DOHH2 (cell line): ENCODE results near the gene ASIC3.

Source experiments
- H3F3A ChIP-seq: fragments of 200-600 bp; sonication (generic), shearing (Covaris generic); 2 replicates; pipeline ENCODE4 v1.6.0; 2016; ENCODE audit warnings: antibody characterized with exemption, mild to moderate bottlenecking; ENCODE audit not compliant: control insufficient read depth, insufficient read depth
- H3K27ac ChIP-seq: fragments of 200-600 bp; sonication (generic); 2 replicates; pipeline ENCODE4 v1.5.1; 2014; ENCODE audit warnings: low read depth, mild to moderate bottlenecking, low read length, moderate library complexity
- H3K27me3 ChIP-seq: fragments of 200-600 bp; sonication (generic); 2 replicates; pipeline ENCODE4 v1.6.1; 2014; ENCODE audit warnings: mild to moderate bottlenecking, low read length, mixed read lengths; ENCODE audit not compliant: control insufficient read depth
- H3K36me3 ChIP-seq: fragments of 200-600 bp; sonication (generic); 2 replicates; pipeline ENCODE4 v1.6.1; 2014; ENCODE audit warnings: mild to moderate bottlenecking, low read length, moderate library complexity, mixed read lengths; ENCODE audit not compliant: control insufficient read depth
- H3K4me1 ChIP-seq: fragments of 200-600 bp; sonication (generic); 2 replicates; pipeline ENCODE4 v1.6.1; 2014; ENCODE audit warnings: mild to moderate bottlenecking, low read length, mixed read lengths; ENCODE audit not compliant: control insufficient read depth
- H3K4me2 ChIP-seq: fragments of 200-600 bp; sonication (generic); 2 replicates; pipeline ENCODE4 v1.6.0; 2014; ENCODE audit warnings: mild to moderate bottlenecking, low read length, moderate library complexity
- H3K4me3 ChIP-seq: fragments of 200-600 bp; sonication (generic); 2 replicates; pipeline ENCODE4 v1.5.1; 2014; ENCODE audit warnings: mild to moderate bottlenecking, low read length, mixed read lengths
- H3K79me2 ChIP-seq: fragments of 200-600 bp; sonication (generic); 2 replicates; pipeline ENCODE4 v1.6.1; 2014; ENCODE audit warnings: mild to moderate bottlenecking, low read length, mixed read lengths; ENCODE audit not compliant: control insufficient read depth
- H3K9me2 ChIP-seq: fragments of 200-600 bp; sonication (generic); replicated peaks from 2 replicates; pipeline ENCODE4 v1.6.1; 2014; ENCODE audit warnings: mild to moderate bottlenecking, low read length, mixed read lengths; ENCODE audit not compliant: control insufficient read depth
- H3K9me3 ChIP-seq: fragments of 200-600 bp; sonication (generic); 2 replicates; pipeline ENCODE4 v1.6.1; 2014; ENCODE audit warnings: antibody characterized with exemption, low read length, mixed read lengths; ENCODE audit not compliant: control insufficient read depth, insufficient read depth
- H4K20me1 ChIP-seq: fragments of 200-600 bp; sonication (generic); 2 replicates; pipeline ENCODE4 v1.6.0; 2014; ENCODE audit warnings: low read depth, mild to moderate bottlenecking, antibody characterized with exemption, low read length, moderate library complexity; ENCODE audit not compliant: control insufficient read depth, insufficient read depth
- CTCF ChIP-seq: fragments of 200-600 bp; sonication (generic); IDR thresholded peaks from one replicate; pipeline ENCODE4 v1.5.1; 2014; ENCODE audit warnings: antibody characterized with exemption, mild to moderate bottlenecking, low read depth, low read length; ENCODE audit not compliant: poor library complexity, severe bottlenecking
- EZH2phosphoT487 ChIP-seq: fragments of 200-600 bp; sonication (generic); IDR thresholded peaks from 2 replicates; pipeline ENCODE4 v1.6.1; 2017; ENCODE audit warnings: borderline replicate concordance, mild to moderate bottlenecking, antibody characterized with exemption, low read length, moderate library complexity, mixed read lengths

ASIC3 gene

GRCh38 chr7:151099486-151100211 is 51.3 kb downstream of the ASIC3 start:
- H3K79me2 ChIP-seq, result no peaks in the 10 kb centered on the region
- no peaks in the 10 kb centered on the region for H3K9me2 ChIP-seq
- no peaks in the 10 kb centered on the region for H3K36me3 ChIP-seq
- H4K20me1 ChIP-seq, result 0 out of 2 replicates have a peak, but pooled peaks cover 6% of the 10 kb centered on the region
- H3F3A ChIP-seq, result no peaks in the 10 kb centered on the region
- H3K4me2 ChIP-seq, result no peak overlapping the region
- peaks cover 6% of the 10 kb centered on the region; the same call in 1 of the 2 replicates for H3K4me1 ChIP-seq
- peaks cover 14% of the 10 kb centered on the region for H3K27me3 ChIP-seq
- H3K9me3 ChIP-seq, result no peaks in the 10 kb centered on the region
- no peak overlapping the region for H3K4me3 ChIP-seq
- TF ChIP-seq EZH2phosphoT487 (no peak), CTCF (no peak)
- H3K27ac ChIP-seq, result no peak overlapping the region

- Histone ChIP-seq H3K4me2 (no peak overlapping the region), H3K79me2 (no peaks in the 10 kb centered on the region), H4K20me1 (0 out of 2 replicates have a peak, but pooled peaks cover 6% of the 10 kb centered on the region), H3F3A (no peaks in the 10 kb centered on the region), H3K27ac (no peak overlapping the region), H3K27me3 (peaks cover 20% of the 10 kb centered on the region), H3K4me1 (peaks cover 6% of the 10 kb centered on the region; the same call in 1 of the 2 replicates), H3K36me3 (no peaks in the 10 kb centered on the region), H3K9me3 (no peaks in the 10 kb centered on the region), H3K9me2 (no peaks in the 10 kb centered on the region), H3K4me3 (no peak overlapping the region)
- TF ChIP-seq CTCF (no peak), EZH2phosphoT487 (no peak)
These were observed 52.6 kb downstream of the ASIC3 start for GRCh38 chr7:151100921-151101320.

- TF ChIP-seq CTCF, result no peak
- TF ChIP-seq EZH2phosphoT487, result no peak
- peaks cover 22% of the 10 kb centered on the region for H3K27me3 ChIP-seq
- H3K79me2 ChIP-seq, result no peaks in the 10 kb centered on the region
- 0 out of 2 replicates have a peak, but pooled peaks cover 6% of the 10 kb centered on the region for H4K20me1 ChIP-seq
- no peaks in the 10 kb centered on the region for H3F3A ChIP-seq
- peaks cover 6% of the 10 kb centered on the region; the same call in 1 of the 2 replicates for H3K4me1 ChIP-seq
- H3K9me3 ChIP-seq, result no peaks in the 10 kb centered on the region
- H3K9me2 ChIP-seq, result no peaks in the 10 kb centered on the region
- H3K36me3 ChIP-seq, result no peaks in the 10 kb centered on the region
- H3K27ac ChIP-seq, result no peak overlapping the region
- H3K4me2 ChIP-seq, result no peak overlapping the region
- no peak overlapping the region for H3K4me3 ChIP-seq
These were observed 53.5 kb downstream of the ASIC3 start for GRCh38 chr7:151101621-151102396.
